Tibial artery (tissue), 4 donors: ENCODE measurements around the gene PCNT.

ENCODE experiments used
- DNase-seq, 2 donors: peaks; one replicate each; pipeline ENCODE4 v3.0.0-alpha.2; 2019
- H3K27ac ChIP-seq, 2 donors: fragments of 200-600 bp; sonication (generic) in 1 of 2; 1 replicate in 1 of 2; 2 replicates in 1 of 2; pipeline ENCODE4 v1.5.1; 2018 to 2019; ENCODE audit warnings: mild to moderate bottlenecking in 1 of 2
- H3K27me3 ChIP-seq, 2 donors: fragments of 200-600 bp; sonication (generic) in 1 of 2; one replicate each; pipeline versions ENCODE4 v1.5.1 to v1.6.0; 2016 to 2019
- H3K36me3 ChIP-seq, 3 donors: fragments of 200-600 bp; sonication (generic) in 2 of 3; one replicate each; pipeline ENCODE4 v1.5.1; 2016 to 2019; ENCODE audit warnings: mild to moderate bottlenecking in 2 of 3
- H3K4me1 ChIP-seq, 4 donors: fragments of 200-600 bp; sonication (generic) in 2 of 4; 1 replicate in 3 of 4; 2 replicates in 1 of 4; pipeline ENCODE4 v1.5.1; 2016 to 2019
- H3K4me3 ChIP-seq, 2 donors: fragments of 200-600 bp; sonication (generic) in 1 of 2; 1 replicate in 1 of 2; 2 replicates in 1 of 2; pipeline ENCODE4 v1.5.1; 2018 to 2019; ENCODE audit warnings: mild to moderate bottlenecking in 2 of 2
- H3K9me3 ChIP-seq, 3 donors: fragments of 200-600 bp; sonication (generic) in 1 of 3; one replicate each; pipeline ENCODE4 v1.5.1; 2016 to 2019
- CTCF ChIP-seq, 2 experiments: fragments of 200-600 bp in 1 of 2; fragments of 450-650 bp in 1 of 2; IDR thresholded peaks; one replicate each; pipeline ENCODE4 v1.5.1; 2017 to 2019; ENCODE audit warnings: antibody characterized with exemption in 2 of 2, mild to moderate bottlenecking in 1 of 2, moderate library complexity in 1 of 2
- intact Hi-C: fragments of 100-400 bp; cut with DNase I; formaldehyde crosslinking; loops from one replicate; pipeline ENCODE4 v1.15.0; 2023; ENCODE audit warnings: low total_unique reads

The PCNT gene

GRCh38 chr21:46329796-46330195, 5.8 kb downstream of the PCNT start:
- H3K27ac ChIP-seq = no peak overlapping the region
- H3K4me3 ChIP-seq = no peak overlapping the region
- H3K9me3 ChIP-seq = no peaks in the 10 kb centered on the region
- no peak for DNase-seq
- no peaks in the 10 kb centered on the region for H3K27me3 ChIP-seq
- H3K4me1 ChIP-seq = peaks cover 0 to 11% (median 7%) of the 10 kb centered on the region in 4 donors
- peaks cover 27 to 56% (median 29%) of the 10 kb centered on the region in 3 donors for H3K36me3 ChIP-seq
- TF ChIP-seq CTCF (IDR thresholded peaks at IDR 0.05) = no peak
- intact Hi-C loops = loop anchor here (10.0 kb wide), 1 partner anchor 105 kb away; the partner anchor contains the start of gene LSS

GRCh38 chr21:46334351-46335140, 10.6 kb downstream of the PCNT start:
- H3K27ac ChIP-seq = no peak overlapping the region
- intact Hi-C loops = no loop called here
- H3K4me1 ChIP-seq = no peaks in the 10 kb centered on the region
- no peak for TF ChIP-seq CTCF (IDR thresholded peaks at IDR 0.05)
- no peak for DNase-seq
- H3K27me3 ChIP-seq = no peaks in the 10 kb centered on the region
- H3K36me3 ChIP-seq = peaks cover 46 to 75% (median 66%) of the 10 kb centered on the region in 3 donors
- H3K4me3 ChIP-seq = no peak overlapping the region
- H3K9me3 ChIP-seq = no peaks in the 10 kb centered on the region

DNA sequence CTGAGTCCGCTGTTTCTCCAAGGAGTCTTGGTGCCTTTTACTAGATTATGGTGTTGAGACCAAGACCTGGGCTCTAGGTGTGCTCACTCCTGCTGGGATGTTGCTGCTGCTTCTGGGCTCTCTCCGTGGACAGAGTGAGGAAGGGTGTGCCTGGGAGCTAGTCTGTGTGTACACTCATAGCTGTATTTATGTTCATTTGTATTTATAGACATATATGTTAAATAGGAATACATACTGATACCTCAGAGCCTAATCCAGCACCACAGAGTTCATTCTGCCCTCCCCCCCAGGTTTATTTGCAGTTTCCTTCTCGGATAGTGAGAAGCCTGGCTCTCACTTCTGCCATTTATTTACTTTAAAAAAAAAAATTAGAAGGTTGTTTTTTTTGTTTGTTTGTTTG, 12.6 kb downstream of the PCNT start:
- no peak overlapping the region for H3K27ac ChIP-seq
- no peaks in the 10 kb centered on the region for H3K9me3 ChIP-seq
- H3K36me3 ChIP-seq = peaks cover 34 to 73% (median 62%) of the 10 kb centered on the region in 3 donors
- TF ChIP-seq CTCF (IDR thresholded peaks at IDR 0.05) = no peak
- no peak overlapping the region for H3K4me3 ChIP-seq
- H3K4me1 ChIP-seq = no peaks in the 10 kb centered on the region
- intact Hi-C loops = no loop called here
- DNase-seq = no peak
- no peaks in the 10 kb centered on the region for H3K27me3 ChIP-seq

DNA sequence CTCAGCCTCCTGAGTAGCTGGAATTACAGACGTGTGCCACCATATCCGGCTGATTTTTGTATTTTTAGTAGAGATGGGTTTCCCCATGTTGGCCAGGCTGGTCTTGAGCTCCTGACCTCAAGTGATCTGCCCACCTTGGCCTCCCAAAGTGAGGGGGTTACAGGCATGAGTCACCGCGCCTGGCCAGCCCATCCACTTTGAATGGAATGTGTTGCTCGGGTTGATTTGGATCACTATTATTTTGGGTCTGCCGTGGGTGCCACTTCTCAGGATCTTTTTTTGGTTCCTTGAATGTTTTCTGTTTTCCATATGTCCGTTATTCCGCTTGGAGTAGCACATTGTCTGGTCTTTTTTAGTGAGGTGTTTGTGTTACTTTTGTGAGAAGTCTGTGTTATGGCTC, 17.0 kb downstream of the PCNT start:
- no peaks in the 10 kb centered on the region for H3K27me3 ChIP-seq
- peaks cover 19 to 59% (median 47%) of the 10 kb centered on the region in 3 donors for H3K36me3 ChIP-seq
- no peak overlapping the region for H3K27ac ChIP-seq
- no peaks in the 10 kb centered on the region for H3K4me1 ChIP-seq
- TF ChIP-seq CTCF (IDR thresholded peaks at IDR 0.05) = no peak
- H3K4me3 ChIP-seq = no peak overlapping the region
- no peak for DNase-seq
- no peaks in the 10 kb centered on the region for H3K9me3 ChIP-seq
- intact Hi-C loops = no loop called here

DNA sequence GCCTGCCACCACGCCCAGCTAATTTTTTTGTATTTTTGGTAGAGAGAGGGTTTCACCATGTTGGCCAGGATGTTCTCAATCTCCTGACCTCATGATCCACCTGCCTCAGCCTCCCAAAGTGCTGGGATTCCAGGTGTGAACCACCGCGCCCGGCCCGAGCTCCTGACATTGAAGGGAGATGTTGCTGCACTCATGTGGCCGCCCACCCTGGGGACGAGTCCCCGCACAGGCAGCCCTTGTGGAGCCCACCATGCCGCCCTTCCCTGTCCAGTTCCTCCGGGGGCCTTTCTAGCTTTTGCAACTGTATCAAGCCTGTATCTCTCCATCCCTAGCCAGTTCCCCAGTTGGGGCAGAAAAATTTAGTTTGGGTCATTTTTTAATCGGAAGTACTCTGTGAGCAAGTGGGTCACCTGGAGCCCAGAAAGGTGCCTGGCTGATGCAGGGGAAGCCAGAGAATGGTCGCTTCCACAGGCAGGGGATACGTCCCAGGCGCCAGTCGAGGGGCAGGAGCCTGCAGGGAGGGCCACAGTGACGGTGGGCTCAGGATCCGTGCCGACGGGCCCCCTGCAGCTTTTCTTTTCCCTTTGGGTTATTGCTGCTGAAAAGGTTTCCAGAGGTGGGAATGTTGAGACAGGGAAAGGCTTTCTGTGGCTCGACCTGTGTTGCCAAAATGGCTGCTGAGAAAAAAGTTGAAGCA, 20.4 kb downstream of the PCNT start:
- intact Hi-C loops = no loop called here
- Histone ChIP-seq H3K27ac (no peak overlapping the region), H3K9me3 (no peaks in the 10 kb centered on the region), H3K36me3 (peaks cover 30 to 61% (median 48%) of the 10 kb centered on the region in 3 donors), H3K27me3 (no peaks in the 10 kb centered on the region), H3K4me3 (no peak overlapping the region), H3K4me1 (no peaks in the 10 kb centered on the region)
- TF ChIP-seq CTCF (IDR thresholded peaks at IDR 0.05) = no peak
- DNase-seq = no peak
